SK-N-SH treated with all-trans-retinoic acid at 6 μM for 48 hours (cell line): ENCODE data around the gene SIL1.
"Not testable (repeated sequence)": the region's sequence is repeated elsewhere in the genome, so short reads cannot be mapped to it uniquely, and the experiment has no call there.

Experiments
- ATAC-seq: fragments of 200-7000 bp; cut with Tn5 transposase; 3 replicates; pipeline ENCODE4 v1.9.1; 2020; ENCODE audit warnings: mild to moderate bottlenecking, moderate library complexity
- ARNTL ChIP-seq: fragments of 450-650 bp; formaldehyde crosslinking; IDR thresholded peaks from 2 replicates; pipeline ENCODE4 v1.5.0; 2020; ENCODE audit warnings: low read depth, mild to moderate bottlenecking, moderate library complexity, borderline replicate concordance
- BACH2 ChIP-seq: fragments of 250-450 bp; sonication (Bioruptor Pico); IDR thresholded peaks from 2 replicates; pipeline ENCODE4 v1.9.0; 2021; ENCODE audit warnings: mild to moderate bottlenecking, borderline replicate concordance
- CSDC2 ChIP-seq: fragments of 250-450 bp; sonication (Bioruptor Pico); IDR thresholded peaks from 2 replicates; pipeline ENCODE4 v1.5.0; 2020; ENCODE audit warnings: mild to moderate bottlenecking, moderate library complexity
- ESRRG ChIP-seq: fragments of 250-450 bp; sonication (Bioruptor Pico); IDR thresholded peaks from 2 replicates; pipeline ENCODE4 v1.6.1; 2021; ENCODE audit warnings: mild to moderate bottlenecking
- ISL1 ChIP-seq: fragments of 250-450 bp; sonication (Bioruptor Pico); IDR thresholded peaks from 2 replicates; pipeline ENCODE4 v2.1.2; 2022; ENCODE audit warnings: mild to moderate bottlenecking, moderate library complexity
- OSR1 ChIP-seq: fragments of 250-450 bp; sonication (Bioruptor Pico); IDR thresholded peaks from 2 replicates; pipeline ENCODE4 v1.8.0; 2022; ENCODE audit warnings: moderate library complexity, mild to moderate bottlenecking, inconsistent platforms
- PPARA ChIP-seq: fragments of 250-450 bp; sonication (Bioruptor Pico); IDR thresholded peaks from 2 replicates; pipeline ENCODE4 v1.5.0; 2020; ENCODE audit warnings: mild to moderate bottlenecking, borderline replicate concordance
- RARB ChIP-seq: fragments of 250-450 bp; sonication (Bioruptor Pico); IDR thresholded peaks from 2 replicates; pipeline ENCODE4 v1.8.0; 2021; ENCODE audit warnings: mild to moderate bottlenecking, moderate library complexity
- SNAI2 ChIP-seq: fragments of 250-450 bp; sonication (Bioruptor Pico); IDR thresholded peaks from 2 replicates; pipeline ENCODE4 v1.5.0; 2020; ENCODE audit warnings: mild to moderate bottlenecking, moderate library complexity
- TCF4 ChIP-seq: fragments of 250-450 bp; sonication (Bioruptor Pico); IDR thresholded peaks from 2 replicates; pipeline ENCODE4 v1.8.0; 2021; ENCODE audit warnings: mild to moderate bottlenecking, moderate library complexity, borderline replicate concordance
- TOX ChIP-seq: fragments of 250-450 bp; sonication (Bioruptor Pico); IDR thresholded peaks from 2 replicates; pipeline ENCODE4 v1.8.0; 2021; ENCODE audit warnings: mild to moderate bottlenecking, moderate library complexity, borderline replicate concordance
- ZC3H10 ChIP-seq: fragments of 250-450 bp; sonication (Bioruptor Pico); IDR thresholded peaks from 2 replicates; pipeline ENCODE4 v1.5.1; 2021; ENCODE audit warnings: mild to moderate bottlenecking, moderate library complexity
- ZFP3 ChIP-seq: fragments of 250-450 bp; sonication (Bioruptor Pico); IDR thresholded peaks from 2 replicates; pipeline ENCODE4 v1.5.0; 2020; ENCODE audit warnings: mild to moderate bottlenecking, moderate library complexity
- ZFP30 ChIP-seq: fragments of 450-650 bp; formaldehyde crosslinking; IDR thresholded peaks from 2 replicates; pipeline ENCODE4 v1.5.0; 2022; ENCODE audit warnings: mild to moderate bottlenecking, moderate library complexity
- ZNF565 ChIP-seq: fragments of 450-650 bp; formaldehyde crosslinking; conservative IDR thresholded peaks from 2 replicates; pipeline ENCODE4 v1.5.0; 2020; ENCODE audit warnings: low read depth, mild to moderate bottlenecking, moderate library complexity
- ZNF70 ChIP-seq: fragments of 450-650 bp; formaldehyde crosslinking; IDR thresholded peaks from 2 replicates; pipeline ENCODE4 v1.5.0; 2020; ENCODE audit warnings: mild to moderate bottlenecking, moderate library complexity
- ZNF8 ChIP-seq: fragments of 450-650 bp; formaldehyde crosslinking; IDR thresholded peaks from 2 replicates; pipeline ENCODE4 v1.5.0; 2020; ENCODE audit warnings: mild to moderate bottlenecking, moderate library complexity
- TF ChIP-seq, protein P1 (sequence below): fragments of 250-450 bp; sonication (Bioruptor Pico); IDR thresholded peaks from 2 replicates; pipeline ENCODE4 v1.5.1; 2020; ENCODE audit warnings: low read depth, mild to moderate bottlenecking, moderate library complexity
- TF ChIP-seq, protein P2 (sequence below): fragments of 250-450 bp; sonication (Bioruptor Pico); IDR thresholded peaks from 2 replicates; pipeline ENCODE4 v1.5.1; 2021; ENCODE audit warnings: mild to moderate bottlenecking, moderate library complexity
- TF ChIP-seq, protein P3 (sequence below): fragments of 250-450 bp; sonication (Bioruptor Pico); IDR thresholded peaks from 2 replicates; pipeline ENCODE4 v1.5.0; 2020; ENCODE audit warnings: mild to moderate bottlenecking, moderate library complexity
- TF ChIP-seq, protein P4 (sequence below): fragments of 250-450 bp; sonication (Bioruptor Pico); IDR thresholded peaks from 2 replicates; pipeline ENCODE4 v1.8.0; 2021; ENCODE audit warnings: low read depth, mild to moderate bottlenecking, moderate library complexity, borderline replicate concordance

Gene SIL1

DNA sequence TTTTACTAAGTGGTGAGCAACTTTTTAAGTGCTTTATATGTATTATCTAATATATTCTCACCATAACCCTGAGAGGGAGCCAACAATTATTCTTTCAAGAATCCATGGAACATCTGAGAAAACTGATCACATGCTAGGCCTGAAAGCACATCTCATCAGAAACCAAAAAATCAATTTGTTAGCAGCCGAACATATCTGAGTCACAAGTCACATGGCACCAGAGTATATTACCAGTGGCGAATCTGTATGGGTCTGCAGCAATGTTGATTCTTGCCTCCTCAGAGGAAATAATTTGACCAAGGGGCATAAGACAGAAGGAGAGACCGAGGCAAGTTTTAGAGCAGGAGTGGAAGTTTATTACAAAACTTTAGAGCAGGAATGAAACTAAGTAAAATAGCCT lies 25.3 kb upstream of the SIL1 start:
- TF ChIP-seq ISL1 (CRISPR knock-in tag) (no peak), SNAI2 (CRISPR knock-in tag) (no peak), TOX (CRISPR knock-in tag) (no peak), OSR1 (CRISPR knock-in tag) (no peak), ESRRG (CRISPR knock-in tag) (no peak), ZNF565 (CRISPR knock-in tag) (no peak), ARNTL (no peak), ZC3H10 (CRISPR knock-in tag) (no peak), RARB (CRISPR knock-in tag) (no peak)
- TF ChIP-seq, protein P1, sequence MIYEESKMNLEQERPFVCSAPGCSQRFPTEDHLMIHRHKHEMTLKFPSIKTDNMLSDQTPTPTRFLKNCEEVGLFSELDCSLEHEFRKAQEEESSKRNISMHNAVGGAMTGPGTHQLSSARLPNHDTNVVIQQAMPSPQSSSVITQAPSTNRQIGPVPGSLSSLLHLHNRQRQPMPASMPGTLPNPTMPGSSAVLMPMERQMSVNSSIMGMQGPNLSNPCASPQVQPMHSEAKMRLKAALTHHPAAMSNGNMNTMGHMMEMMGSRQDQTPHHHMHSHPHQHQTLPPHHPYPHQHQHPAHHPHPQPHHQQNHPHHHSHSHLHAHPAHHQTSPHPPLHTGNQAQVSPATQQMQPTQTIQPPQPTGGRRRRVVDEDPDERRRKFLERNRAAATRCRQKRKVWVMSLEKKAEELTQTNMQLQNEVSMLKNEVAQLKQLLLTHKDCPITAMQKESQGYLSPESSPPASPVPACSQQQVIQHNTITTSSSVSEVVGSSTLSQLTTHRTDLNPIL (CRISPR knock-in tag) = no peak
- TF ChIP-seq, protein P2, sequence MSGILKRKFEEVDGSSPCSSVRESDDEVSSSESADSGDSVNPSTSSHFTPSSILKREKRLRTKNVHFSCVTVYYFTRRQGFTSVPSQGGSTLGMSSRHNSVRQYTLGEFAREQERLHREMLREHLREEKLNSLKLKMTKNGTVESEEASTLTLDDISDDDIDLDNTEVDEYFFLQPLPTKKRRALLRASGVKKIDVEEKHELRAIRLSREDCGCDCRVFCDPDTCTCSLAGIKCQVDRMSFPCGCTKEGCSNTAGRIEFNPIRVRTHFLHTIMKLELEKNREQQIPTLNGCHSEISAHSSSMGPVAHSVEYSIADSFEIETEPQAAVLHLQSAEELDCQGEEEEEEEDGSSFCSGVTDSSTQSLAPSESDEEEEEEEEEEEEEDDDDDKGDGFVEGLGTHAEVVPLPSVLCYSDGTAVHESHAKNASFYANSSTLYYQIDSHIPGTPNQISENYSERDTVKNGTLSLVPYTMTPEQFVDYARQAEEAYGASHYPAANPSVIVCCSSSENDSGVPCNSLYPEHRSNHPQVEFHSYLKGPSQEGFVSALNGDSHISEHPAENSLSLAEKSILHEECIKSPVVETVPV (CRISPR knock-in tag) = no peak
- no peak for ATAC-seq

DNA sequence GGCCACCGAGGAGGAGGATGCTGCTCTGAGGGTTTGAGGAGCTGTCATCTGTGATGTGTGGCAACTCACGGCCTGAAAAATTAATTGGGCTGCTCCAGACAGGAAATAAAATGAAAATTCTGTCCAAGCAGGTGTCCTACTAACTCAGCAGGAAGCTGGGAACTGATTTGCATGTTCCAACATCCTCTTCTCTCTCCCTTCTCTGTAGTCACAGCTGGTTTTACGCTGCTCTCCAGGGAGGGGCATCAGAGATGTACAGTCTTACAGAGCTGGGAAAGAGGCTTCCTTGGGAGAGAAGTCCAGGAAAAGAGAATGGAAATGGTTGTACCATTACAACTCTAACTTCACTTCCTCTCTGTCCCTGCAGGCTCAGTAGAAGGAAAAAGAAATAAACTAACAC lies 24.2 kb upstream of the SIL1 start:
- TF ChIP-seq CSDC2 = no peak
- no peak for TF ChIP-seq ESRRG (CRISPR knock-in tag)
- no peak for TF ChIP-seq SNAI2 (CRISPR knock-in tag)
- no peak for TF ChIP-seq TCF4 (CRISPR knock-in tag)
- ATAC-seq = no peak

DNA sequence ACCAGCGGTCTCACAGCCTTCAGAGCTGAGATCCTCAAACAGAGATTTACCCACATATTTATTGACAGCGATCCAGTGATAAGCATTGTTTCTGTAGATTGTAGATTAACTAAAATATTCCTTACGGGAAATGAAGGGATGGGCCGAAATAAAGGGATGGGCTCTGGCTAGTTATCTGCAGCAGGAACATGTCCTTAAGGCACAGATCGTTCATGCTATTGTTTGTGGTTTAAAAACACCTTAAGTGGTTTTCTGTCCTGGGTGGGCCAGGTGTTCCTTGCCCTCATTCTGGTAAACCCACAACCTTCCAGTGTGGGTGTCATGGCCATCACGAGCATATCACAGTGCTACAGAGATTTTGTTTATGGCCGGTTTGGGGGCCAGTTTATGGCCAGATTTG lies 19.9 kb upstream of the SIL1 start:
- ATAC-seq = not testable (repeated sequence)

DNA sequence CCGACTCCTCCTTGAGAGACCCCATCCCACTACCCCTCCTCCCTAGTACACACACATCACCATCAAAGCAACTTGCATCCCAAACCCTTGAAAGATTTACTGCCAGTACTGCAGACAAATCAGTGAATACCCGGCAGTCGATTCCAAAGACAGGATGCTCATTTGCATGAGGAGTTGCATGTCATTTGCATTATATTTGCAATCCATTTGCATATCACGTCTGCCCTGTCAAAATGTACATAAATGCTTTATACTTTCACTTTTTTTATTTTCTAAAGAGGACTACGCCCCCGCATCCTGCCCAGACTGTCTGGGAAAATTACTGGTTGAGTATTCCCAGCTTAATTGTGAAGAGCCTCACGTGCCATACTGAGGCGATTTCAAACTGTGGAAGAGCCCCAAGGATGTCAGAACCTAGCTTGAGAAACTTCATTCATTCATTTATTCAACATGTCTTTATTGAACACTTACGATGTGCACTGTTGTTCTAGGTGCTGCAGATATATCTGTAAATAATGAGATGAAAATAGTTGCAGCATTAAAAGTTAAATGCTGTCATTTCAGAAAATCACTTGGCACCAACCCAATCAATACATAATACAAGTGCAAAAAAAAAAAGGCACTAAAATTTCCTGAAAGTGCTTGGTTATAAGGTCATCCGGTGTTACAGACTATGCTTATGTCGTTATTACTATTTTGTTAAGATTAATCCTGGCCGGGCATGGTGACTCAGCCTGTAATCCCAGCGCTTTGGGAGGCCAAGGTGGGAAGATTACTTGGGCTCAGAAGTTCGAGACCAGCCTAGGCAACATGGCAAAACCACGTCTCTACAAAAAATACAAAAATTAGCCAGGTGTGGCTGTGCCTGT lies 17.2 kb upstream of the SIL1 start:
- TF ChIP-seq TCF4 (CRISPR knock-in tag) = no peak
- no peak for ATAC-seq

DNA sequence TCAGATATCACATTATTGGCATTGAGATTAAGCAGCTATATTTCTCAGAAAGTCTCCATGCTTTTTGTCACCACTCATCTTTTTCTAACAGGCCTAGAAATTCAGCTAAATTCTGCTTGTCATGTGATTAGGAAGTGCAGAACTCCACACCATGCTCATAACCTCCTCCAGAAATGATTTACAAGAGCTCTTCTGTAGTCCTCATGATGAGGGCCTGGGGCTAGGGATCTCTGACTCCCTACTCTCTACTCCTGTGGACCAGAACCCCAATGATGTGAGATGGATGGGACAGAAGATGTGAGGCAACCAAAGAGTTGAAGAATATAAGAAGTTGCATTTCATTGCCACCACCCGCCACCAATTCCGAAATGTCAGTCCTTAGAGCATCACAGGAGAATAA lies 16.5 kb upstream of the SIL1 start:
- TF ChIP-seq ZNF8 (CRISPR knock-in tag) (no peak), ZC3H10 (CRISPR knock-in tag) (no peak), TCF4 (CRISPR knock-in tag) (no peak), SNAI2 (CRISPR knock-in tag) (no peak), ISL1 (CRISPR knock-in tag) (no peak), TOX (CRISPR knock-in tag) (no peak), ZFP30 (no peak), BACH2 (CRISPR knock-in tag) (no peak), OSR1 (CRISPR knock-in tag) (no peak), ZNF565 (CRISPR knock-in tag) (no peak), CSDC2 (no peak), ZNF70 (CRISPR knock-in tag) (no peak), ESRRG (CRISPR knock-in tag) (no peak), RARB (CRISPR knock-in tag) (no peak), ZFP3 (CRISPR knock-in tag) (no peak), PPARA (CRISPR knock-in tag) (no peak)
- TF ChIP-seq, protein P1 (CRISPR knock-in tag) = no peak
- TF ChIP-seq, protein P3, sequence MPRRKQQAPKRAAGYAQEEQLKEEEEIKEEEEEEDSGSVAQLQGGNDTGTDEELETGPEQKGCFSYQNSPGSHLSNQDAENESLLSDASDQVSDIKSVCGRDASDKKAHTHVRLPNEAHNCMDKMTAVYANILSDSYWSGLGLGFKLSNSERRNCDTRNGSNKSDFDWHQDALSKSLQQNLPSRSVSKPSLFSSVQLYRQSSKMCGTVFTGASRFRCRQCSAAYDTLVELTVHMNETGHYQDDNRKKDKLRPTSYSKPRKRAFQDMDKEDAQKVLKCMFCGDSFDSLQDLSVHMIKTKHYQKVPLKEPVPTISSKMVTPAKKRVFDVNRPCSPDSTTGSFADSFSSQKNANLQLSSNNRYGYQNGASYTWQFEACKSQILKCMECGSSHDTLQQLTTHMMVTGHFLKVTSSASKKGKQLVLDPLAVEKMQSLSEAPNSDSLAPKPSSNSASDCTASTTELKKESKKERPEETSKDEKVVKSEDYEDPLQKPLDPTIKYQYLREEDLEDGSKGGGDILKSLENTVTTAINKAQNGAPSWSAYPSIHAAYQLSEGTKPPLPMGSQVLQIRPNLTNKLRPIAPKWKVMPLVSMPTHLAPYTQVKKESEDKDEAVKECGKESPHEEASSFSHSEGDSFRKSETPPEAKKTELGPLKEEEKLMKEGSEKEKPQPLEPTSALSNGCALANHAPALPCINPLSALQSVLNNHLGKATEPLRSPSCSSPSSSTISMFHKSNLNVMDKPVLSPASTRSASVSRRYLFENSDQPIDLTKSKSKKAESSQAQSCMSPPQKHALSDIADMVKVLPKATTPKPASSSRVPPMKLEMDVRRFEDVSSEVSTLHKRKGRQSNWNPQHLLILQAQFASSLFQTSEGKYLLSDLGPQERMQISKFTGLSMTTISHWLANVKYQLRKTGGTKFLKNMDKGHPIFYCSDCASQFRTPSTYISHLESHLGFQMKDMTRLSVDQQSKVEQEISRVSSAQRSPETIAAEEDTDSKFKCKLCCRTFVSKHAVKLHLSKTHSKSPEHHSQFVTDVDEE (CRISPR knock-in tag) = no peak
- TF ChIP-seq, protein P2 (CRISPR knock-in tag) = no peak
- TF ChIP-seq, protein P4, sequence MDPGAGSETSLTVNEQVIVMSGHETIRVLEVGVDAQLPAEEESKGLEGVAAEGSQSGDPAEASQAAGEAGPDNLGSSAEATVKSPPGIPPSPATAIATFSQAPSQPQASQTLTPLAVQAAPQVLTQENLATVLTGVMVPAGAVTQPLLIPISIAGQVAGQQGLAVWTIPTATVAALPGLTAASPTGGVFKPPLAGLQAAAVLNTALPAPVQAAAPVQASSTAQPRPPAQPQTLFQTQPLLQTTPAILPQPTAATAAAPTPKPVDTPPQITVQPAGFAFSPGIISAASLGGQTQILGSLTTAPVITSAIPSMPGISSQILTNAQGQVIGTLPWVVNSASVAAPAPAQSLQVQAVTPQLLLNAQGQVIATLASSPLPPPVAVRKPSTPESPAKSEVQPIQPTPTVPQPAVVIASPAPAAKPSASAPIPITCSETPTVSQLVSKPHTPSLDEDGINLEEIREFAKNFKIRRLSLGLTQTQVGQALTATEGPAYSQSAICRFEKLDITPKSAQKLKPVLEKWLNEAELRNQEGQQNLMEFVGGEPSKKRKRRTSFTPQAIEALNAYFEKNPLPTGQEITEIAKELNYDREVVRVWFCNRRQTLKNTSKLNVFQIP (CRISPR knock-in tag) = no peak
- ATAC-seq = no peak
